ENCODE data around the gene UBE2L6. TPM values are rescaled to one million over a fixed set of nuclear protein-coding genes. Genes with fewer than 3 reads are reported as not detected.

The UBE2L6 gene
- total and polyA plus RNA-seq, 8 donors, result 56.1 to 109 (median 63.8) TPM

- intact Hi-C loops (cut with DNase I), result no loop called here
- ATAC-seq, result no peak
These were observed 55.6 kb downstream of the UBE2L6 start for GRCh38 chr11:57511741-57512430.

GRCh38 chr11:57508341-57509170 lies 58.9 kb downstream of the UBE2L6 start:
- Histone ChIP-seq H3K4me3 (no peak overlapping the region), H3K27me3 (no peaks in the 10 kb centered on the region), H3K4me1 (peaks cover 0 to 1% of the 10 kb centered on the region in 2 donors), H3K9me3 (no peaks in the 10 kb centered on the region), H3K36me3 (peaks cover 0 to 3% of the 10 kb centered on the region in 2 donors), H3K27ac (no peak overlapping the region)
- intact Hi-C loops (cut with DNase I), result no loop called here
- DNase-seq (no peak), ATAC-seq (no peak)
- TF ChIP-seq CTCF (IDR thresholded peaks at IDR 0.05), result no peak

More at GRCh38 chr11:57511741-57512430, 55.6 kb downstream of the UBE2L6 start:
- no peak for DNase-seq
- Histone ChIP-seq H3K27me3 (no peaks in the 10 kb centered on the region), H3K4me1 (peaks cover 0 to 28% of the 10 kb centered on the region in 2 donors), H3K9me3 (no peaks in the 10 kb centered on the region), H3K36me3 (no peaks in the 10 kb centered on the region), H3K4me3 (no peak overlapping the region), H3K27ac (no peak overlapping the region)
- TF ChIP-seq CTCF (IDR thresholded peaks at IDR 0.05), result no peak

- no peak for ATAC-seq
- no peaks in the 10 kb centered on the region for H3K4me1 ChIP-seq
- peaks cover 0 to 3% of the 10 kb centered on the region in 2 donors for H3K36me3 ChIP-seq
- H3K4me3 ChIP-seq, result no peak overlapping the region
- H3K27me3 ChIP-seq, result no peaks in the 10 kb centered on the region
- no peaks in the 10 kb centered on the region for H3K9me3 ChIP-seq
- intact Hi-C loops (cut with DNase I), result no loop called here
- no peak for TF ChIP-seq CTCF (IDR thresholded peaks at IDR 0.05)
- no peak for DNase-seq
- no peak overlapping the region for H3K27ac ChIP-seq
These were observed 61.0 kb downstream of the UBE2L6 start for GRCh38 chr11:57506522-57506921.

GRCh38 chr11:57504511-57504910 lies 63.0 kb downstream of the UBE2L6 start:
- Histone ChIP-seq H3K4me1 (peaks cover 4 to 13% of the 10 kb centered on the region in 2 donors), H3K27me3 (no peaks in the 10 kb centered on the region), H3K36me3 (peaks cover 0 to 3% of the 10 kb centered on the region in 2 donors), H3K27ac (no peak overlapping the region), H3K4me3 (no peak overlapping the region), H3K9me3 (no peaks in the 10 kb centered on the region)
- DNase-seq (no peak), ATAC-seq (no peak)
- TF ChIP-seq CTCF (IDR thresholded peaks at IDR 0.05), result no peak
- intact Hi-C loops (cut with DNase I), result no loop called here

- Histone ChIP-seq H3K4me1 (peaks cover 11 to 24% of the 10 kb centered on the region in 2 donors), H3K4me3 (no peak overlapping the region), H3K9me3 (no peaks in the 10 kb centered on the region), H3K27me3 (no peaks in the 10 kb centered on the region), H3K27ac (no peak overlapping the region), H3K36me3 (peaks cover 0 to 3% of the 10 kb centered on the region in 2 donors)
- ATAC-seq (no peak), DNase-seq (no peak)
- TF ChIP-seq CTCF (IDR thresholded peaks at IDR 0.05), result no peak
- intact Hi-C loops (cut with DNase I), result no loop called here
These were observed 64.6 kb downstream of the UBE2L6 start for GRCh38 chr11:57502870-57503269.
